HEK293T (cell line): ENCODE results near the gene OR6Y1.

Experiments used
- ARNT ChIP-seq: fragments of 450-650 bp; IDR thresholded peaks from 2 replicates; pipeline ENCODE4 v1.6.1; 2017; ENCODE audit warnings: mild to moderate bottlenecking
- BHLHE40 ChIP-seq: fragments of 450-650 bp; IDR thresholded peaks from 2 replicates; pipeline ENCODE4 v1.6.1; 2016; ENCODE audit warnings: mild to moderate bottlenecking, moderate library complexity, borderline replicate concordance
- ELF4 ChIP-seq: fragments of 450-650 bp; IDR thresholded peaks from 2 replicates; pipeline ENCODE4 v1.6.1; 2017; ENCODE audit warnings: antibody characterized with exemption
- FOXA1 ChIP-seq: fragments of 450-650 bp; IDR thresholded peaks from 2 replicates; pipeline ENCODE4 v1.6.1; 2016; ENCODE audit warnings: mild to moderate bottlenecking
- FOXK2 ChIP-seq: fragments of 450-650 bp; IDR thresholded peaks from 2 replicates; pipeline ENCODE4 v1.6.1; 2016; ENCODE audit warnings: mild to moderate bottlenecking
- LEF1 ChIP-seq: fragments of 450-650 bp; IDR thresholded peaks from 2 replicates; pipeline ENCODE4 v1.6.1; 2017; ENCODE audit warnings: mild to moderate bottlenecking, borderline replicate concordance
- SP1 ChIP-seq: fragments of 450-650 bp; IDR thresholded peaks from 2 replicates; pipeline ENCODE4 v1.6.1; 2017

GRCh38 chr1:158559696-158560095 lies 5.5 kb upstream of the OR6Y1 start:
- TF ChIP-seq FOXK2 (no peak), LEF1 (no peak), BHLHE40 (no peak), SP1 (no peak), ELF4 (no peak), ARNT (no peak), FOXA1 (no peak)
